Measurements from ENCODE around the gene RHOJ.

Gene RHOJ

DNA sequence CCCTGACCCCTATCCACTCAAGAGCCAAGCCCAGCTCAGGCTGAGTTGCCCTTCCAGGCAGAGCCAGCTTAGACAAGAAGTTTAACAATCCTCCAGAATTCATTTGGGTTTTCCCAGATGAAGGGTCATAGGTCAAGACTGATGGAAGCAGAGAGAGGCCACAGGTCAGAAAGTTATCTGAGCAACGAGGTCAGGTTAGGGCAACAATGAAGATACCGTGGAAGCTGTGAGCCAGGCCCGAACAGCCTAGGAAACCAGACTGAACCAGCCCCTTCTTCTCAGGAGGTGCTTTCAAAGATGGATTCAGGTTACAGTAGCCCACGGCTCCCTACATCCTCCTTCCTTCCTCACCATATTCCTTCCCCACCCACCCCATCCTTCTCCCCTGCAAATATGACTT lies 53.1 kb downstream of the RHOJ start:
- no peak overlapping the region for H3K4me3 ChIP-seq (ENCODE audit: low read length)
- no peak for DNase-seq (ENCODE audit: low read depth)
- no peak for TF ChIP-seq CTCF (conservative IDR thresholded peaks at IDR 0.05; ENCODE audit: low read depth, low read length)

DNA sequence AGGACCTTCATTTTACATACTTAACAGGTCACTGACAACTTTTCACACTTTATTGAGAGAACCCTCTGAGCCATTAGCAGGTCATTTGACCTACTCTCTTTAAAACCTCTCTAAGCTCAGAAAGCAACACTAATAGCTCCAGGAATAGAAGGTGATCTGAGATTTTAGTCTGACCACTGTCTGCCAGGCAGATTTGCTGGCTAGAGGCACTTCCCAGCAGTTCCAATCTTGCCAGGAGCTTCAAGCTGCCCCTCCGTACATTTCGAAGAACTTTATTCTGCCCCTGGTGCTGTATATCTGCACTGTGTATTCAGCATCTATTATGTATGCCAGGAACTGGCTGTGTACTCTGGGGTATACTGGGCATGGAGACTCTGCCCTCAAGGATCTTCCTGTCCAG lies 58.2 kb downstream of the RHOJ start:
- no peak for DNase-seq (ENCODE audit: low read depth)
- no peak overlapping the region for H3K4me3 ChIP-seq (ENCODE audit: low read length)
- TF ChIP-seq CTCF (conservative IDR thresholded peaks at IDR 0.05; ENCODE audit: low read depth, low read length) = no peak

DNA sequence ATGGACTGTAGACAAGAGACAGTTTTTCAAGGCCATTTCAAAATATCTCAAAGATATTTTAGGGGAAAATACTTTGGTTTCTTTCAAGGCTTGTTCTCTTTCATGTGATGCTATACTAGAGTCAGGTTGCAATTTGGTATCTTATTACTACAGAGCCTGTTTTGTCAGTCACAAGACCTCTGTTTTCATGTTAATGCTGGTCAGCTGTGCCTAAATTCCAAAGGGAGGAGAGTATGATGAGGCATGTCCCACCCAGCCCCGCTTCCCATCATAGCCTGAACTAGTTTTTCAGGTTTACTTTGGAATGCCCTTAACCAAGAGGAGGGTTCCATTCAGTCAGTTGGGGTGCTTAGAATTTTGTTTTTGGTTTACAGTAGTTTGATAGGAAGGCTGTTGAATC lies 61.9 kb downstream of the RHOJ start:
- TF ChIP-seq CTCF (conservative IDR thresholded peaks at IDR 0.05; ENCODE audit: low read depth, low read length) = no peak

GRCh38 chr14:63267171-63267570 lies 62.9 kb downstream of the RHOJ start:
- DNase-seq (ENCODE audit: low read depth) = no peak
- no peak for TF ChIP-seq CTCF (conservative IDR thresholded peaks at IDR 0.05; ENCODE audit: low read depth, low read length)
- H3K4me3 ChIP-seq (ENCODE audit: low read length) = no peak overlapping the region

More for the DNA sequence above, 61.9 kb downstream of the RHOJ start:
- H3K4me3 ChIP-seq (ENCODE audit: low read length) = no peak overlapping the region
- no peak for DNase-seq (ENCODE audit: low read depth)

- no peak overlapping the region for H3K4me3 ChIP-seq (ENCODE audit: low read length)
- DNase-seq (ENCODE audit: low read depth) = no peak
- TF ChIP-seq CTCF (conservative IDR thresholded peaks at IDR 0.05; ENCODE audit: low read depth, low read length) = no peak
Observed at GRCh38 chr14:63268771-63269170, 64.5 kb downstream of the RHOJ start.

- no peak overlapping the region for H3K4me3 ChIP-seq (ENCODE audit: low read length)
- no peak for DNase-seq (ENCODE audit: low read depth)
- TF ChIP-seq CTCF (conservative IDR thresholded peaks at IDR 0.05; ENCODE audit: low read depth, low read length) = no peak
Observed at GRCh38 chr14:63269561-63270225, 65.5 kb downstream of the RHOJ start.

DNA sequence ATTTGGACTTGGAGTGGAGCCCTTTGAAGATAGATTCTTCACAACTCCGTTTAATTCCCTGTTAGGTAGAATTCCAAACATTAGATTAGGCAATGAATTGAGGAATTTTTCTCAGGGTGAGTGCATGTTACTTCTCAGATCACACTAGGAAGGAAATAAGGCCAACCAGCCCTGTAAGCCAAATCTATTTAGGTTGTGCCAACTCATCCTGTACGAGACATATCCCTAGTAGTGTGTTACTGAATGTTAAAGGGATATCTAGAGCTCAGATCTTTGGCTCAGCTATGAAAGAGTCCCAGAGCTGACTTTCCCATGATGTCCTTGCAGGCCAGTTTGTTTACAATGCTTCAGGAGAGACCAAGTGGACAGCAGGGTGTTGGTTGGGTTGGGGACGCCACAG lies 68.9 kb downstream of the RHOJ start:
- TF ChIP-seq CTCF (conservative IDR thresholded peaks at IDR 0.05; ENCODE audit: low read depth, low read length) = no peak
- no peak overlapping the region for H3K4me3 ChIP-seq (ENCODE audit: low read length)
- DNase-seq (ENCODE audit: low read depth) = no peak

Data from retinal pigment epithelial cell (primary cell).